ENCODE results near the gene USP3.
"Not testable (repeated sequence)": the region's sequence is repeated elsewhere in the genome, so short reads cannot be mapped to it uniquely, and the experiment has no call there.

USP3 gene

DNA sequence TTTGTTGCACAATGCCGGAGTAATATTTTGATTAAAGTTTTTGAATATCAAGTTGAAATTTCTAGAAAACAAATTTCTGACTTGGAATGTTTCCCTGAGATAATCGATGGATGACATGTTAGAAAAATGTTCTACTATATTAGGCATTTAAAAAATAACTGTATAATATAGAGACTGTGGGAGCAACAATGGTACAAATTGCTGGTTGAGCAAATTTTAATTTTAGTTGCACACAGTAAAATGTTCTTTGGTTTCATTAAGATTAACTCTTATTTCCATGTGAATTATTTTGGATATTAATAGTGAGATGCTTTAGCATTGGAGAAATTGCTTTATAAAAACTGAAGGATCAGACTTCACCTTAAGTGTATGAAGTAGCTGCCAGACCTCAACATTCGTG lies 9.3 kb downstream of the USP3 start:
- DNase-seq (ENCODE audit: low spot score), result no peak

DNA sequence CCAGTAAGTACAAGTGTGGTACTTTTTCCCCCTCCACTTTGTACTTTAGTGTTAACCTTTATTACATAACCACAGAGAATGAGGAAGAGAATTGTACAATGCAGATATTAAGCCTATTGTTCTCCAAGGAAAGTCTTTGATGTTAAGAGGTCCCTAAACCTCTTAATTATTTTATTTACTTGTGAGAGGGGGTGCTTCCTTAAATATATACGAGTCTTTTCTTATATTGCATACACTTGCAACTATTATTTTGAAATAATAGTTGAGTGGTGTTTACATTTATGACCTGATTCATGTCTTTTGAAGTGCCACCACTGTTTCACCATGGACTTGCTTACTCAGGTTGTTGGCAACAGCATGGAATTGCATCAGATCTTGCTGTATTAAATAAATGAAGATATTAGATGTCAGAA lies 10.1 kb downstream of the USP3 start:
- peak; percentile 72 for DNase-seq (ENCODE audit: low spot score)

GRCh38 chr15:63517202-63517601 lies 12.8 kb downstream of the USP3 start:
- DNase-seq (ENCODE audit: low spot score), result no peak

GRCh38 chr15:63517628-63518027 lies 13.2 kb downstream of the USP3 start:
- DNase-seq (ENCODE audit: low spot score), result no peak

- no peak for DNase-seq (ENCODE audit: low spot score)
Observed at GRCh38 chr15:63519041-63519440, 14.6 kb downstream of the USP3 start.

DNA sequence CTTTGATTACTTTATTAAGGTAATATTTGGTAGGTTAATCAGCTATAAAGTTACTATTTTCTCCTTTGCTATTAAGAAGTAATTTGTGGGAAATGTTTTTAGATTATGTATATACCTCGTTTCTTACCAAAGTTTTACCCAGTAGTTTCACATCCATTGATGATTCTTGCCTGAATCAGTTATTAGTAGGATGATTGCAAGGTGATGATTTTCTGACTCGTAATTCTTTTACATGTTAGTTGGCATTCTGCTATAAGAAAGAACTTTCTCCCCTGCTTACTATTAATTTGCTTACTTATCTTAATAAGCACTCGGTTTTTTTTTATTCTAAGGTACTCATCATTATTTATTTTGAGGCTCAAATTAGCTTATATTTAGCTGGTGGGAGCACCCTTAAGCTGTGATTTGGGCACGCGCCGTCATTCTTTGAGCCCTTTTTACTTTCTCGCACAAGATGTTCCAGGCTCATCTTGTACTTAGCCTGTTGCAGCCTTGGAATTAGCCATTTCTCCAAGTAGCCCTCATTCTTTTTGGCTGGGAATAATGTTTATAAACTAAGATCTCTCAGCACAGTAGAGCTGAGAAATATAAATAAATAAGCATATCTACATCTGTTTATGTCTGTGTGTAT lies 15.3 kb downstream of the USP3 start:
- DNase-seq (ENCODE audit: low spot score), result no peak

DNA sequence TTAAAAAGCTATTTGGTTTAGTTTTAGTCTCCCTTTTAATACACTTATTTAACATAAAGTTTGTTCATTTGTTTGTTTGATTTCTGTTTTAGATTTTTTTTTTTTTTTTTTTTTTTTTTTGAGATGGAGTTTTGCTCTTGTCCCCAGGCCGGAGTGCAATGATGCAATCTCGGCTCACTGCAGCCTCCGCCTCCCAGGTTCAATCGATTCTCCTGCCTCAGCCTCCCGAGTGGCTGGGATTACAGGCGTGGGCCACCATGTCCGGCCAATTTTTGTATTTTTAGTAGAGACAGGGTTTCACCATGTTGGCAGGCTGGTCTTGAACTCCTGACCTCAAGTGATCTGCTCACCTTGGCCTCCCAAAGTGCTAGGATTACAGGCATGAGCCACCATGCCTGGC lies 16.1 kb downstream of the USP3 start:
- DNase-seq (ENCODE audit: low spot score), result not testable (repeated sequence)

GRCh38 chr15:63522225-63522578 lies 17.8 kb downstream of the USP3 start:
- no peak for DNase-seq (ENCODE audit: low spot score)

DNA sequence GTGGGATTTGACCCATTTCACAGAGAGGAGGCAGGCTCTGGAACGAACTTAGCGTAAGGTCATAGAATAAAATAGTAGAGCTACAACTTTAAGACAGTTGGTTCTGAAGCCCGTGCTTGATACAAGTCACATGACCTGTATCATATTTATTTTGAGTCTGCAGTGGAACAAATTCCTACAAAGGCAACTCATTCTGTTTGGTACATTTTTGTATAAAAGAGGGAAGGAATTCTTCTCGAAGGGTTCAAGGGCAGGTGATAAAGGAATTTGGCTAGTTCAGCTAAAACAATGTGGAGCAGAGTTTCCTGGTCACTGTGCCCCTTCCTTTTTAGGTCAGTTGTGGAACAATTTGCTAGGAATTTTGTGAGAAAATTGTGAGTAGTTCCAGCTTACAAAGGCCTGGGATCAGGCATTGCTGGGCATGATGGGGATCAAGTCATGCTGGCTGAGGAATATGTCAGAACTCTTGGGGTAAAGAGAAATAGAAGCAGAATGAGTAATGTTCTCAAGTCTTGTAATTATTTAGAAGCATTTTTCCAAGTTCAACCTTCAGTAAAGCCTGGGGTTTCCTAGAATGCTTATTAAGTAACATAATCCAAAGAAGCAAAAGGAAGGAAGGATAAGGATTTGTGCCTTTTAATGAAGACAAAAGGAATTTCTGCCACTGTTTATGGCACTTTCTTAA lies 19.1 kb downstream of the USP3 start:
- DNase-seq (ENCODE audit: low spot score), result no peak

DNA sequence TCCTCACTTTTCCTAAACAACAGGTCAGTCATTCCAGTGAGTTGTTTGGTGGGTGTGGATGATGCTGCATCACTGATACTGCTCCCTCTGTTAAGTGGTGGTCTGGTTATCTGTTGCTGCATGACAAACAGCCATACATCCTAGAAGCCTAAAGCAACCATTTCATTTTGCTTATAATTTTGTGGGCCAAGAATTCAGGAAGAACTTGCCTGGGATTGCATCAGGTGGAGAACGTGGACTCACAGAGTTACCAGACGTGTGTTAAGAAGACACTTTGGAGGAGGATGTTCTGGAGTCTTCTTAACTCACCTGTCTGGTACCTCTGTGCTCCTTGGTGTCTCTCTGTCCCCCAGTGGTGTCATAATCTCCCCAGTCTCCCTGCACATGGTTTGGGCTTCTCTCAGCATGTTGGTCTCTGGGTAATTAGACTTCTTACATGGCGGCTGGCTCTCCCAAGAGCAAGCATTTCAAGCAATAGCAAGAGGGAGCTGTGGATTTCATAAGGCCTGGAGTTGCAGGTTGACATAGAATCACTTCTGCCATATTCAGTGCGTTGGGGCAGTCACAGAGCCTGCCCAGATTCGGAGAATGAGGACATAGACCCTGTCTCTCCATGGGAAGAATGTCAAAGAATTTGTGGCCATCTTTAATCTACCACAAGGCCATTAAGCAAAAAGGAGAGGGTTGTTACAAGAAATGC lies 20.1 kb downstream of the USP3 start:
- no peak for DNase-seq (ENCODE audit: low spot score)

DNA sequence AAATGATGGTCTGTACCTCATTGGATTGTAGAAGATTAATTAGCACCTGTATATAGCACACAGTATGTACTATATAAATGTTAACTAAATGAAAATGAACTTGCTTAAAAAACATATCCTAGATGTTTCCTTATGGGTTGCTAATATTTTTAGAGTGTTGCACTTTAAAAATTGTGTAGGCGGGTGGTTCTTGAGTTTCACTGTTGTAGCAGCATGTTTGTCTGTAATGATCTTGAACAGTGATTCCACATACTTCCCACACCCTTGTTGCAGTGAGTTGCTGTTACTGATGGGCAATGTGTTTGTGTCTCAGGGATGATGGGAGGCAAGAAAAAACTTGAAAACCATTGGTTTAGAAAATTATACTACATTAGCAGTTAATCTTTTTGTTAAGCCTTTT lies 22.0 kb downstream of the USP3 start:
- no peak for DNase-seq (ENCODE audit: low spot score)

GRCh38 chr15:63528138-63528659 lies 23.8 kb downstream of the USP3 start:
- no peak for DNase-seq (ENCODE audit: low spot score)

DNA sequence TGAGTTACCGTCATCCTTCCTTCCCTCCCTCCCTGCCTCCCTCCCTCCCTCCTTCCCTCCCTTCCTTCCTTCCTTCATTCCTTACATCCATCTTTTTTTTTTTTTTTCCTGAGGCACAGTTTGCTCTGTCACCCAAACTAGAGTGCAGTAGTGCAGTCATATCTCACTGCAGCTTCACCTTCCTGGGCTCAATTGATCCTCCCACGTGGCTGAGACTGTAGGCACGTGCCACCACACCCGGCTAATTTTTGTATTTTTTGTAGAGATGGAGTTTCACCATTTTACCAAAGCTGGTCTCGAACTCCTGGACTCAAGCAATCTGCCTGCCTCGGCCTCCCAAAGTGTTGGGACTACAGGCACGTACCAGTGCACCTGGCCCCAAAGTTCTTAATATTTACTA lies 25.8 kb downstream of the USP3 start:
- DNase-seq (ENCODE audit: low spot score), result no peak

- no peak for DNase-seq (ENCODE audit: low spot score)
Observed at GRCh38 chr15:63530752-63531299, 26.4 kb downstream of the USP3 start.

GRCh38 chr15:63531586-63531985 lies 27.2 kb downstream of the USP3 start:
- DNase-seq (ENCODE audit: low spot score), result peak; percentile 24

DNA sequence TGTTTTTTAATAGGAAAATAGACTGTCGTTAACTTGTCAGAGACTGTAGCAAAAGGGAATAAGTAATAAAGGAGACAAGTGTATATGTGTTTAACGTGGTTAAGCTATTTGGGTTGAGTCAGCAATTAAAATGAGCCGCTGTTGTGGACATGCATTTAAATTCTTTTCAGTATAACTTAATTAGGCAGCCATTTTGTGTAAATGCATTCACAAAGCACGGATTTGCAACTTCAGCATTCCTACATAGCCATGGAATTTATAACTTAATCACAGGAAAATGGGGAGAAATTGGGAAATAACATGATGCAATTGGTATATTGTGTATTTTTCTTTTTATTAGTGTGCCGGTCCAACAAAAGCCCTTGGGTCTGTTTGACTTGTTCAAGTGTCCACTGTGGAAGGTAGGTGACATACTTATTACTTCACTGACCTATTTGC lies 27.9 kb downstream of the USP3 start:
- DNase-seq (ENCODE audit: low spot score), result no peak

- not testable (repeated sequence) for DNase-seq (ENCODE audit: low spot score)
Observed at GRCh38 chr15:63534888-63535287, 30.5 kb downstream of the USP3 start.

DNA sequence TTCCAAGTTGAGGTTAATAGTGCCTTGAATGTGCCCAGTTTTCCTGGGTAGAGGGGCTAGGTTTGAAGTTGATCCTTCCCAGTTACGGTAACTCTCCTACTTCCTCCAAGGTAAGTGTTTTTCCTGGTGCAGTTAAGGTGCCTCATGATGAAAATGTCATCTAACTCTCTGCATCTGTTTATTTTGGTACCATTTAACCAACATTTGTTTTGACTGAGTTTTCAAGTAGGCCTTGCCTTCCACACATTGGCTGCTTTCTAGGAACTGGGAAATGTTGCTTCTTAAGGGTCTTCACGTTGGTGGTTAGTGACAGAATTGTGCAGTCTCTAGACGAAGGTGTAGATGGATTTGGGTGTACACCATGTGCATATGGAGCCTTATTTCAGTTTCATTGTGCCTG lies 31.3 kb downstream of the USP3 start:
- DNase-seq (ENCODE audit: low spot score), result no peak

GRCh38 chr15:63538876-63539275 lies 34.5 kb downstream of the USP3 start:
- no peak for DNase-seq (ENCODE audit: low spot score)

DNA sequence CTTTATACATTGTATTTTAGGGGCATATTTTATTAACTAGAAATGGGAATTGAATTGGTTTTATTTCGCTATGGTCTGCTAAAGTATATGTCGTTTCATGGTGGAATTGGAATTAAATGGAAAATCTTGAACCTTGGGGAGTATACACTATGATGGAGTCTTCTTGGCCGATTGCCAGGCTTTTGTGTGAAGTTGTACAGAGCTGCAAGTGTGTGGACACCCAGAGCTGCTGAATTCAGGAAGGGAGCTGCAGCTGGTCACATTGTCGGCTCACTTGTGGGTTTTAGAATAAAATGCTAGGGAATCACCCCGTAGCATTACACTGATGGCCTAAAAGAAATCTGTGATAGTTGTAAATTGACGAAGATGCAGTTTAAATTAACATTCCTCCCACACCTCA lies 35.1 kb downstream of the USP3 start:
- no peak for DNase-seq (ENCODE audit: low spot score)

DNA sequence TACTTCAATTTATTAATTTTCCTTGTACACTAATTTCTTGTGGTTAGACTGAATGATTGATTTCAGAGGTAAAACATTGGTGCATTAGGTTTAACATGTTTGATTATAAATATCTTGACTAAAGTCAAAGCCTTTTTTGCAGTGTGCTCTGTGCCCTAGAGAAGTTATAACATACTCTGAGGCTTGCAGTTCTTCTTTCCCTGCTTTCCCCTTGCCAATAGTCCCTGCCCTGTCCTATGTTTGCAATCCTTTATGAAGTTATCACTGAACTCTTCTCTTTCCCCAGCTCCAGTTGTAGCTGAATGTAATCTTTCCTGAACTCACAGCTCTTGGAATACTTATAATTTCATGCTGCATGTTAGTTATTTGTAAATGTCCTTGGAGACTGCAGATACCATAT lies 35.6 kb downstream of the USP3 start:
- no peak for DNase-seq (ENCODE audit: low spot score)

DNA sequence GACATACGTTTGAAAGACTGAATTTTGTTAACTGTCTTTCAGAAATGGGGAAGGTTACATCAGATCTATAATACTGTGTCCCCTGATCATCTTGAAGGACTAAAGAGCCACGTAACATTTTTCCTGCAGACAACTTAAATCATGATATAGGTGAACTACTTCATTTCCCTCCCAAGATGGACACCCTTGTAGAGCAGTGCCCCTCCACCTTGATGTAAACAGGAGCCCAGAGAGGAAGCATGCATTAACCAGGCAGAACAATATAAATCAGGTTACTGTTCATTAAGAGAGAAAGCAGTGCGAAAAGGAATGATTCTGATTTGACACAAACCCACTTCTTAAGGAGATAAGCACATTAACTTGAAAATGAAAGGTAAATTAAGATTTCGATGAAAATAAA lies 36.1 kb downstream of the USP3 start:
- DNase-seq (ENCODE audit: low spot score), result no peak
